Mesenchymal stem cell (in vitro differentiated cells and primary cell): ENCODE data around the gene FARP1.

Experiments used
- DNase-seq: peaks from one replicate; pipeline ENCODE4 v3.0.0-alpha.2; 2013
- H2AFZ ChIP-seq: one replicate; pipeline ENCODE4 v1.6.1; 2013; ENCODE audit warnings: low read depth, mild to moderate bottlenecking, control low read depth, inconsistent platforms, low read length, moderate library complexity
- H2AK5ac ChIP-seq: 2 replicates; pipeline ENCODE4 v1.6.1; 2013; ENCODE audit warnings: low read length, moderate library complexity, mild to moderate bottlenecking, inconsistent platforms; ENCODE audit not compliant: severe bottlenecking
- H2BK120ac ChIP-seq: one replicate; pipeline ENCODE4 v1.6.1; 2013; ENCODE audit warnings: low read depth, mild to moderate bottlenecking, inconsistent platforms, low read length, moderate library complexity
- H2BK12ac ChIP-seq, 2 experiments: one replicate each; pipeline ENCODE4 v1.6.1; 2013; ENCODE audit warnings: inconsistent platforms in 2 of 2, low read length in 2 of 2, mild to moderate bottlenecking in 2 of 2, moderate library complexity in 2 of 2, control low read depth in 1 of 2
- H2BK15ac ChIP-seq: one replicate; pipeline ENCODE4 v1.6.1; 2013; ENCODE audit warnings: mild to moderate bottlenecking, low read depth, inconsistent platforms; ENCODE audit not compliant: poor library complexity, severe bottlenecking
- H2BK5ac ChIP-seq: 2 replicates; pipeline ENCODE4 v1.6.1; 2013; ENCODE audit warnings: low read depth, mild to moderate bottlenecking, low read length, control low read depth, inconsistent platforms; ENCODE audit not compliant: poor library complexity, severe bottlenecking
- H3K14ac ChIP-seq, 2 experiments: one replicate each; pipeline ENCODE4 v1.6.1; 2013; ENCODE audit warnings: inconsistent platforms in 2 of 2, low read length in 2 of 2, control low read depth in 1 of 2, mild to moderate bottlenecking in 1 of 2, moderate library complexity in 1 of 2
- H3K18ac ChIP-seq, 2 experiments: one replicate each; pipeline ENCODE4 v1.6.1; 2013; ENCODE audit warnings: inconsistent platforms in 2 of 2, low read length in 2 of 2, control low read depth in 1 of 2, low read depth in 1 of 2, mild to moderate bottlenecking in 1 of 2
- H3K23ac ChIP-seq, 2 experiments: one replicate each; pipeline ENCODE4 v1.6.1; 2013; ENCODE audit warnings: inconsistent platforms in 2 of 2, low read length in 2 of 2, mild to moderate bottlenecking in 2 of 2, moderate library complexity in 2 of 2, control low read depth in 1 of 2
- H3K27ac ChIP-seq: 2 replicates; pipeline ENCODE4 v1.5.1; 2013; ENCODE audit warnings: mild to moderate bottlenecking, moderate library complexity, low read length, control low read depth, inconsistent platforms; ENCODE audit not compliant: poor library complexity, severe bottlenecking
- H3K27me3 ChIP-seq, 2 experiments: 2 replicates each; pipeline versions ENCODE4 v1.6.1 to v1.7.0; 2013; ENCODE audit warnings: low read length in 2 of 2, mild to moderate bottlenecking in 2 of 2, moderate library complexity in 2 of 2, control low read depth in 1 of 2, inconsistent platforms in 1 of 2; ENCODE audit not compliant: control insufficient read depth in 1 of 2, insufficient read depth in 1 of 2
- H3K36me3 ChIP-seq, 2 experiments: 2 replicates each; pipeline versions ENCODE4 v1.6.1 to v1.7.0; 2013; ENCODE audit warnings: low read length in 2 of 2, control low read depth in 1 of 2, inconsistent platforms in 1 of 2, low read depth in 1 of 2, mild to moderate bottlenecking in 1 of 2; ENCODE audit not compliant: insufficient read depth in 2 of 2, control insufficient read depth in 1 of 2
- H3K4ac ChIP-seq, 2 experiments: one replicate each; pipeline ENCODE4 v1.6.1; 2013; ENCODE audit warnings: inconsistent platforms in 2 of 2, low read length in 2 of 2, mild to moderate bottlenecking in 2 of 2, moderate library complexity in 2 of 2, control low read depth in 1 of 2, low read depth in 1 of 2
- H3K4me1 ChIP-seq: 2 replicates; pipeline ENCODE4 v1.6.1; 2013; ENCODE audit warnings: low read depth, low read length, control low read depth; ENCODE audit not compliant: control insufficient read depth, insufficient read depth
- H3K4me2 ChIP-seq: 2 replicates; pipeline ENCODE4 v1.6.1; 2013; ENCODE audit warnings: low read length, mild to moderate bottlenecking, inconsistent platforms; ENCODE audit not compliant: poor library complexity, severe bottlenecking
- H3K4me3 ChIP-seq, 2 experiments: 2 replicates each; pipeline versions ENCODE4 v1.5.1 to v1.7.0; 2013; ENCODE audit warnings: low read length in 2 of 2, mild to moderate bottlenecking in 2 of 2, control low read depth in 1 of 2, low read depth in 1 of 2; ENCODE audit not compliant: insufficient read depth in 1 of 2
- H3K79me1 ChIP-seq: replicated peaks from 2 replicates; pipeline ENCODE4 v1.6.1; 2013; ENCODE audit warnings: mild to moderate bottlenecking, control low read depth, low read length, inconsistent platforms; ENCODE audit not compliant: poor library complexity, severe bottlenecking
- H3K9ac ChIP-seq: 2 replicates; pipeline ENCODE4 v1.7.0; 2013; ENCODE audit warnings: mild to moderate bottlenecking, low read length, moderate library complexity
- H3K9me3 ChIP-seq: 2 replicates; pipeline ENCODE4 v1.7.0; 2013; ENCODE audit warnings: mild to moderate bottlenecking, low read length; ENCODE audit not compliant: control insufficient read depth
- H4K8ac ChIP-seq: one replicate; pipeline ENCODE4 v1.6.1; 2013; ENCODE audit warnings: inconsistent platforms, mild to moderate bottlenecking, low read length, moderate library complexity
- H4K91ac ChIP-seq: one replicate; pipeline ENCODE4 v1.6.1; 2013; ENCODE audit warnings: mild to moderate bottlenecking, low read length, inconsistent platforms
- WGBS: methylation state at CpG from one replicate; pipeline ENCODE4 v1.1.7; 2013; ENCODE audit warnings: mixed read lengths; 5-methylcytosine and 5-hydroxymethylcytosine counted together

FARP1 gene

GRCh38 chr13:98473788-98474144, 330.9 kb downstream of the FARP1 start:
- H3K27ac ChIP-seq, result no peak overlapping the region
- no peak overlapping the region for H4K8ac ChIP-seq

GRCh38 chr13:98474292-98474691, 331.4 kb downstream of the FARP1 start:
- Histone ChIP-seq H2AK5ac (no peak overlapping the region), H3K36me3 (peaks cover 19 to 40% of the 10 kb centered on the region in 2 experiments), H2BK5ac (no peak overlapping the region), H2BK15ac (no peak overlapping the region), H3K4ac (no peak overlapping the region), H3K27me3 (no peaks in the 10 kb centered on the region), H3K4me1 (peaks cover 22% of the 10 kb centered on the region), H3K27ac (no peak overlapping the region), H3K4me3 (no peak overlapping the region), H3K14ac (no peak overlapping the region), H2AFZ (no peak overlapping the region), H3K9me3 (no peaks in the 10 kb centered on the region), H3K18ac (no peak overlapping the region), H2BK12ac (peak overlapping the region in 1 of 2 experiments; percentile 16), H2BK120ac (no peak overlapping the region), H3K9ac (no peak overlapping the region), H3K79me1 (peaks cover 38% of the 10 kb centered on the region), H3K23ac (no peak overlapping the region), H4K8ac (no peak overlapping the region), H3K4me2 (no peak overlapping the region), H4K91ac (no peak overlapping the region)
- DNase-seq, result no peak
- WGBS, result 97% methylated on average over 10 of the region's 10 CpGs

More at GRCh38 chr13:98473788-98474144, 330.9 kb downstream of the FARP1 start:
- H3K4me2 ChIP-seq, result no peak overlapping the region
- no peak overlapping the region for H2BK120ac ChIP-seq
- no peak overlapping the region for H2AFZ ChIP-seq
- no peak overlapping the region for H3K18ac ChIP-seq
- H3K79me1 ChIP-seq, result peaks cover 40% of the 10 kb centered on the region
- no peaks in the 10 kb centered on the region for H3K27me3 ChIP-seq
- H4K91ac ChIP-seq, result peak overlapping the region; percentile 32
- no peak overlapping the region for H2BK12ac ChIP-seq
- H3K23ac ChIP-seq, result no peak overlapping the region
- H2BK5ac ChIP-seq, result no peak overlapping the region
- no peak for DNase-seq
- 95% methylated on average over 7 of the region's 7 CpGs for WGBS
- H3K4me3 ChIP-seq, result no peak overlapping the region
- no peak overlapping the region for H3K9ac ChIP-seq
- H3K9me3 ChIP-seq, result no peaks in the 10 kb centered on the region
- peaks cover 22% of the 10 kb centered on the region for H3K4me1 ChIP-seq
- no peak overlapping the region for H3K4ac ChIP-seq
- no peak overlapping the region for H3K14ac ChIP-seq
- H3K36me3 ChIP-seq, result peaks cover 23 to 41% of the 10 kb centered on the region in 2 experiments
- H2AK5ac ChIP-seq, result no peak overlapping the region
- no peak overlapping the region for H2BK15ac ChIP-seq

- Histone ChIP-seq H3K9ac (no peak overlapping the region), H3K27me3 (no peaks in the 10 kb centered on the region), H3K4ac (peak overlapping the region in 1 of 2 experiments; percentile 71), H2BK12ac (peak overlapping the region; percentile 28 to 78), H3K9me3 (no peaks in the 10 kb centered on the region), H2BK120ac (peak overlapping the region; percentile 56), H2BK15ac (no peak overlapping the region), H3K14ac (no peak overlapping the region), H2AFZ (no peak overlapping the region), H3K4me2 (no peak overlapping the region), H3K36me3 (peaks cover 19 to 40% of the 10 kb centered on the region in 2 experiments), H3K23ac (peak overlapping the region in 1 of 2 experiments; percentile 52), H2AK5ac (no peak overlapping the region), H3K4me3 (no peak overlapping the region), H3K27ac (no peak overlapping the region), H3K79me1 (peaks cover 43% of the 10 kb centered on the region), H3K4me1 (peaks cover 23% of the 10 kb centered on the region), H3K18ac (peak overlapping the region; percentile 42 to 82), H2BK5ac (no peak overlapping the region), H4K8ac (no peak overlapping the region), H4K91ac (peak overlapping the region; percentile 70)
- WGBS, result 94% methylated on average over 24 of the region's 24 CpGs
- DNase-seq, result no peak
Measured at GRCh38 chr13:98474761-98475160, 331.9 kb downstream of the FARP1 start.

GRCh38 chr13:98475522-98475921, 332.6 kb downstream of the FARP1 start:
- peak overlapping the region in 1 of 2 experiments; percentile 9 for H3K4ac ChIP-seq
- no peak overlapping the region for H3K27ac ChIP-seq
- no peaks in the 10 kb centered on the region for H3K27me3 ChIP-seq
- H2BK5ac ChIP-seq, result no peak overlapping the region
- H2BK15ac ChIP-seq, result no peak overlapping the region
- H4K8ac ChIP-seq, result peak overlapping the region; percentile 86
- no peak overlapping the region for H3K14ac ChIP-seq
- H3K4me3 ChIP-seq, result no peak overlapping the region
- H3K23ac ChIP-seq, result no peak overlapping the region
- H3K18ac ChIP-seq, result peak overlapping the region; percentile 52 to 95
- peak overlapping the region; percentile 57 for H2AK5ac ChIP-seq
- 27% methylated on average over 11 of the region's 13 CpGs for WGBS
- peak overlapping the region in 1 of 2 experiments; percentile 27 for H2BK12ac ChIP-seq
- no peak overlapping the region for H3K9ac ChIP-seq
- peaks cover 43% of the 10 kb centered on the region for H3K79me1 ChIP-seq
- H2AFZ ChIP-seq, result no peak overlapping the region
- DNase-seq, result peak; percentile 75
- peak overlapping the region; percentile 85 for H4K91ac ChIP-seq
- H3K4me2 ChIP-seq, result no peak overlapping the region
- H3K36me3 ChIP-seq, result peaks cover 19 to 40% of the 10 kb centered on the region in 2 experiments
- no peaks in the 10 kb centered on the region for H3K9me3 ChIP-seq
- peak overlapping the region; percentile 67 for H2BK120ac ChIP-seq
- H3K4me1 ChIP-seq, result peaks cover 23% of the 10 kb centered on the region
